Left ventricle myocardium inferior (tissue), 1 donor: ENCODE results near the gene ZNRF3. TPM values are rescaled to one million over a fixed set of nuclear protein-coding genes. Genes with fewer than 3 reads are reported as not detected.
"Not testable (repeated sequence)": the region's sequence is repeated elsewhere in the genome, so short reads cannot be mapped to it uniquely, and the experiment has no call there.

Experiments
- DNase-seq: peaks from one replicate; pipeline ENCODE4 v3.0.0-alpha.2; 2020
- H3K27ac ChIP-seq: fragments of 200-600 bp; replicated peaks from 2 replicates; pipeline ENCODE4 v1.8.0; 2021
- H3K27me3 ChIP-seq: fragments of 200-600 bp; 2 replicates; pipeline ENCODE4 v1.8.0; 2021; ENCODE audit warnings: low read depth
- H3K36me3 ChIP-seq: fragments of 200-600 bp; 2 replicates; pipeline ENCODE4 v1.8.0; 2021
- H3K4me1 ChIP-seq: fragments of 200-600 bp; 2 replicates; pipeline ENCODE4 v1.8.0; 2021
- H3K4me3 ChIP-seq: fragments of 200-600 bp; 2 replicates; pipeline ENCODE4 v1.8.0; 2021; ENCODE audit warnings: mild to moderate bottlenecking, moderate library complexity
- H3K9me3 ChIP-seq: fragments of 200-600 bp; replicated peaks from 2 replicates; pipeline ENCODE4 v1.8.0; 2021
- intact Hi-C: fragments of 100-400 bp; cut with micrococcal nuclease; formaldehyde crosslinking; loops from one replicate; pipeline ENCODE4 v1.11.0; 2022
- total RNA-seq: library from RNA; stranded (reverse); fragmentation: NEBNext Ultra II Directional; extraction: Animal tissue kit (Norgen Biotek cat#: 25700); gene quantifications from one replicate; pipeline ENCODE4 v1.2.1, GENCODE V29; 2021
- TF ChIP-seq, protein P1 (sequence below): fragments of 200-600 bp; IDR thresholded peaks from 2 replicates; pipeline ENCODE4 v1.8.0; 2021; ENCODE audit warnings: antibody characterized with exemption, mild to moderate bottlenecking, borderline replicate concordance
- donor health status: DM: no; HTN: yes; CAD: no; lungs with severe emphysema.

The ZNRF3 gene
- total RNA-seq, 1 donor from 2014 or later, result 6.3 TPM

GRCh38 chr22:28843633-28844032 lies 39.7 kb upstream of the ZNRF3 start:
- Histone ChIP-seq H3K27ac (no peak overlapping the region), H3K4me1 (no peaks in the 10 kb centered on the region), H3K4me3 (no peak overlapping the region), H3K27me3 (no peaks in the 10 kb centered on the region), H3K36me3 (peaks cover 7% of the 10 kb centered on the region), H3K9me3 (peaks cover 20% of the 10 kb centered on the region)
- intact Hi-C loops, result no loop called here
- TF ChIP-seq, protein P1, sequence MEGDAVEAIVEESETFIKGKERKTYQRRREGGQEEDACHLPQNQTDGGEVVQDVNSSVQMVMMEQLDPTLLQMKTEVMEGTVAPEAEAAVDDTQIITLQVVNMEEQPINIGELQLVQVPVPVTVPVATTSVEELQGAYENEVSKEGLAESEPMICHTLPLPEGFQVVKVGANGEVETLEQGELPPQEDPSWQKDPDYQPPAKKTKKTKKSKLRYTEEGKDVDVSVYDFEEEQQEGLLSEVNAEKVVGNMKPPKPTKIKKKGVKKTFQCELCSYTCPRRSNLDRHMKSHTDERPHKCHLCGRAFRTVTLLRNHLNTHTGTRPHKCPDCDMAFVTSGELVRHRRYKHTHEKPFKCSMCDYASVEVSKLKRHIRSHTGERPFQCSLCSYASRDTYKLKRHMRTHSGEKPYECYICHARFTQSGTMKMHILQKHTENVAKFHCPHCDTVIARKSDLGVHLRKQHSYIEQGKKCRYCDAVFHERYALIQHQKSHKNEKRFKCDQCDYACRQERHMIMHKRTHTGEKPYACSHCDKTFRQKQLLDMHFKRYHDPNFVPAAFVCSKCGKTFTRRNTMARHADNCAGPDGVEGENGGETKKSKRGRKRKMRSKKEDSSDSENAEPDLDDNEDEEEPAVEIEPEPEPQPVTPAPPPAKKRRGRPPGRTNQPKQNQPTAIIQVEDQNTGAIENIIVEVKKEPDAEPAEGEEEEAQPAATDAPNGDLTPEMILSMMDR, result no peak
- no peak for DNase-seq

GRCh38 chr22:28844277-28844676 lies 39.1 kb upstream of the ZNRF3 start:
- intact Hi-C loops, H3K36me3 ChIP-seq, H3K27ac ChIP-seq, H3K4me3 ChIP-seq, DNase-seq, H3K27me3 ChIP-seq, H3K4me1 ChIP-seq: not testable (repeated sequence)
- peaks cover 20% of the 10 kb centered on the region for H3K9me3 ChIP-seq

- Histone ChIP-seq H3K36me3 (peaks cover 7% of the 10 kb centered on the region), H3K9me3 (peaks cover 20% of the 10 kb centered on the region), H3K27me3 (no peaks in the 10 kb centered on the region), H3K27ac (no peak overlapping the region), H3K4me3 (no peak overlapping the region), H3K4me1 (no peaks in the 10 kb centered on the region)
- TF ChIP-seq, protein P1, result no peak
- intact Hi-C loops, result no loop called here
- no peak for DNase-seq
Measured at GRCh38 chr22:28846994-28847393, 36.4 kb upstream of the ZNRF3 start.

GRCh38 chr22:28855355-28856094 lies 27.8 kb upstream of the ZNRF3 start:
- DNase-seq, result no peak
- no peaks in the 10 kb centered on the region for H3K36me3 ChIP-seq
- H3K27me3 ChIP-seq, result no peaks in the 10 kb centered on the region
- H3K27ac ChIP-seq, result no peak overlapping the region
- intact Hi-C loops, result loop anchor here (2.0 to 10.0 kb wide), 2 partner anchors 185 to 389 kb away; no protein-coding TSS in a partner anchor
- TF ChIP-seq, protein P1, result peak; percentile 96
- H3K4me1 ChIP-seq, result peaks cover 5% of the 10 kb centered on the region
- no peak overlapping the region for H3K4me3 ChIP-seq
- H3K9me3 ChIP-seq, result no peaks in the 10 kb centered on the region

GRCh38 chr22:28856095-28856455 lies 27.3 kb upstream of the ZNRF3 start:
- intact Hi-C loops, result loop anchor here (2.0 to 10.0 kb wide), 2 partner anchors 185 to 389 kb away; no protein-coding TSS in a partner anchor
- H3K27ac ChIP-seq, result no peak overlapping the region
- TF ChIP-seq, protein P1, result no peak

GRCh38 chr22:28857288-28857687 lies 26.1 kb upstream of the ZNRF3 start:
- Histone ChIP-seq H3K27me3 (no peaks in the 10 kb centered on the region), H3K36me3 (no peaks in the 10 kb centered on the region), H3K4me1 (peaks cover 5% of the 10 kb centered on the region), H3K9me3 (no peaks in the 10 kb centered on the region), H3K27ac (no peak overlapping the region), H3K4me3 (no peak overlapping the region)
- no peak for DNase-seq
- TF ChIP-seq, protein P1, result no peak
- intact Hi-C loops, result loop anchor here (2.0 to 10.0 kb wide), 2 partner anchors 184 to 388 kb away; no protein-coding TSS in a partner anchor

More at GRCh38 chr22:28856095-28856455, 27.3 kb upstream of the ZNRF3 start:
- Histone ChIP-seq H3K4me1 (peaks cover 5% of the 10 kb centered on the region), H3K27me3 (no peaks in the 10 kb centered on the region), H3K36me3 (no peaks in the 10 kb centered on the region), H3K9me3 (no peaks in the 10 kb centered on the region), H3K4me3 (no peak overlapping the region)
- DNase-seq, result no peak
